ENCODE results near the gene OVAAL. TPM values are rescaled to one million over a fixed set of nuclear protein-coding genes. Genes with fewer than 3 reads are reported as not detected.

OVAAL gene
- total and polyA plus RNA-seq, 4 donors: 0.17 TPM; not detected in 3

- Histone ChIP-seq H3K36me3 (ENCODE audit: control insufficient read depth, insufficient read depth, low read length) (no peaks in the 10 kb centered on the region), H3K9me3 (ENCODE audit: control insufficient read depth, insufficient read depth, low read length) (no peaks in the 10 kb centered on the region), H3K4me1 (ENCODE audit: control insufficient read depth, insufficient read depth, low read length) (no peaks in the 10 kb centered on the region), H3K4me3 (ENCODE audit: low read depth, low read length) (no peak overlapping the region), H3K27ac (ENCODE audit: low read depth, low read length) (no peak overlapping the region), H3K27me3 (ENCODE audit: control insufficient read depth, insufficient read depth, low read length) (no peaks in the 10 kb centered on the region)
- WGBS (ENCODE audit: insufficient coverage): 40% methylated on average over 4 of the region's 9 CpGs
- peak in 1 of 6 donors; percentile 54 for DNase-seq (ENCODE audit: low read depth in 4 of 6, low spot score in 6 of 6)
These were observed 52.5 kb downstream of the OVAAL start for GRCh38 chr1:180611016-180611930.

GRCh38 chr1:180612632-180613031, 53.9 kb downstream of the OVAAL start:
- WGBS (ENCODE audit: insufficient coverage): no CpG with 5 or more reads among the region's 1 CpG
- Histone ChIP-seq H3K27ac (ENCODE audit: low read depth, low read length) (no peak overlapping the region), H3K27me3 (ENCODE audit: control insufficient read depth, insufficient read depth, low read length) (no peaks in the 10 kb centered on the region), H3K4me1 (ENCODE audit: control insufficient read depth, insufficient read depth, low read length) (no peaks in the 10 kb centered on the region), H3K36me3 (ENCODE audit: control insufficient read depth, insufficient read depth, low read length) (no peaks in the 10 kb centered on the region), H3K4me3 (ENCODE audit: low read depth, low read length) (no peak overlapping the region), H3K9me3 (ENCODE audit: control insufficient read depth, insufficient read depth, low read length) (no peaks in the 10 kb centered on the region)
- DNase-seq (ENCODE audit: low read depth in 4 of 6, low spot score in 6 of 6): no peak

- 63% methylated on average over 4 of the region's 5 CpGs for WGBS (ENCODE audit: insufficient coverage)
These were observed 56.0 kb downstream of the OVAAL start for GRCh38 chr1:180614730-180615129.

GRCh38 chr1:180615493-180616290, 56.9 kb downstream of the OVAAL start:
- 100% methylated on average over 3 of the region's 8 CpGs for WGBS (ENCODE audit: insufficient coverage)
- Histone ChIP-seq H3K4me3 (ENCODE audit: low read depth, low read length) (no peak overlapping the region), H3K27ac (ENCODE audit: low read depth, low read length) (no peak overlapping the region), H3K27me3 (ENCODE audit: control insufficient read depth, insufficient read depth, low read length) (no peaks in the 10 kb centered on the region), H3K9me3 (ENCODE audit: control insufficient read depth, insufficient read depth, low read length) (no peaks in the 10 kb centered on the region), H3K36me3 (ENCODE audit: control insufficient read depth, insufficient read depth, low read length) (no peaks in the 10 kb centered on the region), H3K4me1 (ENCODE audit: control insufficient read depth, insufficient read depth, low read length) (no peaks in the 10 kb centered on the region)
- DNase-seq (ENCODE audit: low read depth in 4 of 6, low spot score in 6 of 6): no peak

More at GRCh38 chr1:180614730-180615129, 56.0 kb downstream of the OVAAL start:
- no peaks in the 10 kb centered on the region for H3K36me3 ChIP-seq (ENCODE audit: control insufficient read depth, insufficient read depth, low read length)
- H3K27ac ChIP-seq (ENCODE audit: low read depth, low read length): no peak overlapping the region
- no peak overlapping the region for H3K4me3 ChIP-seq (ENCODE audit: low read depth, low read length)
- no peaks in the 10 kb centered on the region for H3K27me3 ChIP-seq (ENCODE audit: control insufficient read depth, insufficient read depth, low read length)
- H3K4me1 ChIP-seq (ENCODE audit: control insufficient read depth, insufficient read depth, low read length): no peaks in the 10 kb centered on the region
- no peak for DNase-seq (ENCODE audit: low read depth in 4 of 6, low spot score in 6 of 6)
- H3K9me3 ChIP-seq (ENCODE audit: control insufficient read depth, insufficient read depth, low read length): no peaks in the 10 kb centered on the region

Small RNAs within 50 kb of the gene (small RNA-seq; reads per million reads assigned to genes)
- not detected for gene RF00019 (ENCODE audit: low replicate concordance)

Other genes with a start within 250 kb of the OVAAL start
- gene ACBD6, start 56.4 kb upstream of the OVAAL start, total RNA-seq: 10 to 100 TPM; 34.9 to 76.1 TPM
- 10 to 100 TPM; 68.0 to 68.5 TPM for gene ACBD6, start 56.4 kb upstream of the OVAAL start, polyA plus RNA-seq (ENCODE audit: insufficient read length in 2 of 2)
- gene XPR1, start 73.1 kb downstream of the OVAAL start, total RNA-seq: 100 to 1,000 TPM in 1 of 2 donors, 10 to 100 TPM in 1; 38.0 to 110 TPM
- gene XPR1, start 73.1 kb downstream of the OVAAL start, polyA plus RNA-seq (ENCODE audit: insufficient read length in 2 of 2): 10 to 100 TPM; 58.8 to 80.8 TPM

Data from spinal cord (tissue), 10 donors.